Thyroid gland (tissue), 4 donors: ENCODE data around the gene DGCR8. TPM values are rescaled to one million over a fixed set of nuclear protein-coding genes. Genes with fewer than 3 reads are reported as not detected.

Experiments
- DNase-seq, 2 donors: peaks; one replicate each; pipeline ENCODE4 v3.0.0-alpha.2; 2019
- H3K27ac ChIP-seq, 3 donors: fragments of 200-600 bp; sonication (generic); 1 replicate in 2 of 3; 2 replicates in 1 of 3; pipeline ENCODE4 v1.5.1; 2016 to 2019; ENCODE audit warnings: mild to moderate bottlenecking in 1 of 3, moderate library complexity in 1 of 3
- H3K27me3 ChIP-seq: fragments of 200-600 bp; sonication (generic); one replicate; pipeline ENCODE4 v1.5.1; 2019
- H3K36me3 ChIP-seq, 2 donors: fragments of 200-600 bp; sonication (generic); one replicate each; pipeline ENCODE4 v1.5.1; 2016 to 2019
- H3K4me1 ChIP-seq, 2 donors: fragments of 200-600 bp; sonication (generic); one replicate each; pipeline ENCODE4 v1.5.1; 2017 to 2019
- H3K4me3 ChIP-seq, 3 donors: fragments of 200-600 bp; sonication (generic); replicated peaks in 1 of 3; 1 replicate in 2 of 3; 2 replicates in 1 of 3; pipeline ENCODE4 v1.5.1; 2016; ENCODE audit warnings: mild to moderate bottlenecking in 1 of 3
- H3K9me3 ChIP-seq: fragments of 200-600 bp; sonication (generic); one replicate; pipeline ENCODE4 v1.5.1; 2017
- CTCF ChIP-seq, 6 experiments: fragments of 200-600 bp in 3 of 6; fragments of 450-650 bp in 3 of 6; sonication (generic) in 3 of 6; IDR thresholded peaks; one replicate each; pipeline ENCODE4 v1.5.1; 2016 to 2019; ENCODE audit warnings: antibody characterized with exemption in 6 of 6, mild to moderate bottlenecking in 2 of 6, inconsistent platforms in 1 of 6, moderate library complexity in 1 of 6
- POLR2A ChIP-seq, 2 donors: fragments of 450-650 bp; IDR thresholded peaks; one replicate each; pipeline ENCODE4 v1.6.1; 2017; ENCODE audit warnings: antibody characterized with exemption in 2 of 2, mild to moderate bottlenecking in 2 of 2, moderate library complexity in 1 of 2
- WGBS, 2 donors: methylation state at CpG; one replicate each; pipeline ENCODE4 v1.1.5; 2017; 5-methylcytosine and 5-hydroxymethylcytosine counted together
- intact Hi-C: fragments of 100-400 bp; cut with DNase I; formaldehyde crosslinking; loops from one replicate; pipeline ENCODE4 v1.15.1; 2023
- total RNA-seq, 4 donors: library from RNA; depleted of rRNA; stranded (reverse); fragments of >200 nt; gene quantifications; one replicate each; pipeline ENCODE4 v1.2.3, GENCODE V29; 2016

Gene DGCR8
- total RNA-seq, 4 donors from 2014 or later = 28.9 to 48.8 (median 31.5) TPM

- H3K36me3 ChIP-seq = peaks cover 0 to 5% of the 10 kb centered on the region in 2 donors
- H3K27me3 ChIP-seq = no peaks in the 10 kb centered on the region
- DNase-seq = no peak
- 88 to 89% methylated on average over 11 to 12 of the region's 14 CpGs for WGBS, 2 donors
- H3K27ac ChIP-seq = no peak overlapping the region
- H3K4me3 ChIP-seq = no peak overlapping the region
- no peak for TF ChIP-seq CTCF (IDR thresholded peaks at IDR 0.05)
- H3K4me1 ChIP-seq = no peaks in the 10 kb centered on the region
- no peaks in the 10 kb centered on the region for H3K9me3 ChIP-seq
- intact Hi-C loops = no loop called here
Measured at GRCh38 chr22:20147237-20147988, 67.4 kb downstream of the DGCR8 start.

GRCh38 chr22:20148414-20148813 lies 68.4 kb downstream of the DGCR8 start:
- Histone ChIP-seq H3K9me3 (no peaks in the 10 kb centered on the region), H3K27me3 (no peaks in the 10 kb centered on the region), H3K4me3 (no peak overlapping the region), H3K27ac (no peak overlapping the region), H3K4me1 (no peaks in the 10 kb centered on the region), H3K36me3 (peaks cover 0 to 2% of the 10 kb centered on the region in 2 donors)
- WGBS, 2 donors = 77 to 97% methylated on average over 6 to 8 of the region's 18 CpGs
- DNase-seq = no peak
- no peak for TF ChIP-seq CTCF (IDR thresholded peaks at IDR 0.05)
- TF ChIP-seq POLR2A (IDR thresholded peaks at IDR 0.05) = no peak
- intact Hi-C loops = no loop called here

GRCh38 chr22:20149257-20150250 lies 69.5 kb downstream of the DGCR8 start:
- 61 to 81% methylated on average over 5 to 22 of the region's 32 CpGs for WGBS, 2 donors
- TF ChIP-seq CTCF (IDR thresholded peaks at IDR 0.05) (no peak), POLR2A (IDR thresholded peaks at IDR 0.05) (no peak)
- no peaks in the 10 kb centered on the region for H3K4me1 ChIP-seq
- no peaks in the 10 kb centered on the region for H3K27me3 ChIP-seq
- intact Hi-C loops = no loop called here
- no peak overlapping the region for H3K27ac ChIP-seq
- H3K36me3 ChIP-seq = no peaks in the 10 kb centered on the region
- DNase-seq = no peak
- no peak overlapping the region for H3K4me3 ChIP-seq
- H3K9me3 ChIP-seq = no peaks in the 10 kb centered on the region

- Histone ChIP-seq H3K27me3 (no peaks in the 10 kb centered on the region), H3K9me3 (no peaks in the 10 kb centered on the region), H3K27ac (no peak within 1 kb of the TSS), H3K4me3 (no peak within 1 kb of the TSS), H3K36me3 (no peaks in the 10 kb centered on the region), H3K4me1 (no peaks in the 10 kb centered on the region)
- 76 to 89% methylated on average over 5 to 11 of the region's 14 CpGs for WGBS, 2 donors
- DNase-seq = no peak
- intact Hi-C loops = no loop called here
- TF ChIP-seq POLR2A (IDR thresholded peaks at IDR 0.05) (no peak), CTCF (IDR thresholded peaks at IDR 0.05) (no peak)
Measured at GRCh38 chr22:20150381-20151275, 70.6 kb downstream of the DGCR8 start, which contains the start of gene CCDC188. CCDC188 (minus strand) TSS chr22:20151055; CDS start chr22:20150986, 69 bp downstream.
